K562 treated with DMSO at 1 percent for 12 hours (cell line): ENCODE results near the gene RNF151. TPM values are rescaled to one million over a fixed set of nuclear protein-coding genes. Genes with fewer than 3 reads are reported as not detected.

ENCODE experiments used
- total RNA-seq: library from RNA; unstranded; fragments of 300-600 nt; gene quantifications from 2 replicates; pipeline ENCODE4 v1.2.3, GENCODE V29; 2022; ENCODE audit not compliant: insufficient read depth

Gene RNF151, protein sequence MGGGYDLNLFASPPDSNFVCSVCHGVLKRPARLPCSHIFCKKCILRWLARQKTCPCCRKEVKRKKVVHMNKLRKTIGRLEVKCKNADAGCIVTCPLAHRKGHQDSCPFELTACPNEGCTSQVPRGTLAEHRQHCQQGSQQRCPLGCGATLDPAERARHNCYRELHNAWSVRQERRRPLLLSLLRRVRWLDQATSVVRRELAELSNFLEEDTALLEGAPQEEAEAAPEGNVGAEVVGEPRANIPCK
- 1.3 TPM in 1 of 2 replicates, not detected in the other for total RNA-seq

DNA sequence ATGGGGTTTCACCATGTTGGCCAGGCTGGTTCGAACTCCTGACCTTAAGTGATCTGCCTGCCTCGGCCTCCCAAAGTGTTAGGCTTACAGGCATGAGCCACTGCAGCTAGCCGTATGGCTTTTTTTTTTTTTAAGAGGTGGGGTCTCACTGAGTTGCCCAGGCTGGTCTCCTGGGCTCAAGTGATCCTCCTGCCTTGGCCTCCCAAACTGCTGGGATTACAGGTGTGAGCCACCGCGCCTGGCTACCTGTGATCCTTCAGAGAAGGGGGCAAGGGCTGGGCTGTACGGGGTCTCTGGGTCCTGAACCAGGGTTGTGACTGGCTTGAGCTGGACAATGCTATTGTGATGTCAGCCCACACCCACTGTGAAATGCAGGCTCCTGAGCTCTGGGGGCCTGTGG, at the start of gene RNF151:
Gene RNF151 (plus strand): TSS at position 397 of the 400 bp plus-strand sequence. CDS start 26 bp downstream, outside the sequence.

DNA sequence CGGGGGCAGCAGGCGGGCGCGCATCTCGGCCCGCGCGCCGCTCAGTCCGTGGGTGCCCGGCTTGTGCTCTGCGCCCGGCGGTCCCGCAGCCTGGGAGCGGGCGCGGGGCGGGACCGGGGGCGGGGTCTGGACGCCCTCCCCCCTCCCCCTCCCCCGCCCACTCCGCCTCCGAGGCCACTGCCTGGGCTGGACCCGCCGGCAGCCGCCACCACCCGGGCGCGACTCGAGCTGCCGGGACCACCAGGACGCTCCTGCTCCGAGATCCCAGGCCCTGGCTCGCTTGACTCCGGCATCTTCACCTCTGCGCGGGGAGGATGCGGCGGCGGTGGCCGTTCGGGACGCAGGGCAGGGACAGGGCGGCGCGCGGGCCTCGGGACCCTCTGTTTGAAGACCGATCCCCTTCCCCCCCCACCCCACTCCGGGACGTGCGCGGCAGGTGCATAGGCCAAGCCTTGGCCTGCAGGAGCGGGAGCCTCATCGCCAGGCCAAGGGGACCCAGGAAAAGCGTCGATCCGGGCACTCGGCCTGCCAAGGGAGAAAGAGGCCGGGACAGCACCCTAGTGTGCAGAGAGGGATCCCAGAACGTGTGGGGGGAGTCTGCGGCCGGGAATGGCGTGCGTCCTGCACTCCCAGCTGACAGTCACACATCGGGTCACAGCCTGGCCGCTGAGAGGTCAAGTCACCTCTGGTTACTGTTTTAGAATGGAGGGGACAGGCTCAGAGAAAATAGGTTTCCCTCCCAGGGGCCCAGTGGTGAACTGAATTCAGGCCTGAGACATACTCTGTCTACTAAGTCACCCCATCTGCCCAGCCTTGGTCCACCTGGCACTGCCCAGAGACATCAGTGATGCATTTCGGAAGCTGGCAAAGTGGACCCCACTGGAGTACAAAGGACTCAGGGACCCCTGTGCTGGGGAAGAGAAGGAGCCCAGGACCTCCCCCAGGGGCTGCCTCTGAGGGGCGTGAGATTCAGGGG, 48.0 kb upstream of the RNF151 start, which contains the start of gene HS3ST6:
Gene HS3ST6 (minus strand): TSS at position 65 of the 976 bp plus-strand sequence. CDS start 92 bp downstream, outside the sequence.

DNA sequence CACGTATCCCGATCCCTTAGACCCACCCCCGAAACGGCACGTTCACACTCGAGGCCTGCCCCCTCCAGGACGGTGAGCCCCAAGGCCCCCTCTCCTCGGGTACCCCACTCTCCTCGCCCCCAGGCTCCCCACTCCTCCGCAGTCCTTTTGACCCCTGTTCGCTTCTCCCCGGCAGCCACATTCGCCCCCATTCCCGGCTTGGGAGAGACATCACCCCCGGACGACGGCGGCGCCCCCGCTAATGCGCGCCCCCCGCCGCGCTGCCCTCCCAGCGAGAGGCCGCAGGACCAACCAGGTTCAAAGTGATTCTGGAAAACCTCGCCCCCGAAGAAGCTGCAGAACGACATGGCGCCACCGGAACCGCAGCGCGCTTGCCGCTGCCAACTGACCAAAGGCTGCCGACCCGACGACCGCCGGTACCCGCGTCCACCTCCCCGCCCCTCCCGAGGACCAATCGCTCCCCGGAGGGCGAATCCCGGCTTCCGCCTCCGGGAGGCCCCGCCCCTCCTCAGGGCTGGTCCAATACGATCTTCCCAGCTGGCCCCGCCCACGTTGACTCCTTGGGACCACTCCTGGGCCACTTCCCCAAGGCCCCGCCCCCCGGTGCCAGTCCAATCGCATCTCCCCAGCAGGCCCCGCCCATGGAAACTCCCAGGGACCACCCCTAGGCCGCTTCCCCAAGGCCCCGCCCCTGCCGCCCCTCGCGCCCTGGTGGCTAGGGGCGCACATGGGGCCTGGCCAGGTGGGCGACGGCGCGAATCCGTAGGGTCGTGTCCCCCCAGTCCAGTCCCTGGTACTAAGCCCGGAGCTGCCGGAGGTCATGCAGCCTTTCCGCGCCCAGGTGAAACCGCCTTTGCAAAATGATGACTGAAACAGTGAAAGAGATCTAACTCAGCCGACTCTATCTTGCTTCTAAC, 23.6 kb upstream of the RNF151 start, which contains the start of gene MSRB1:
Gene MSRB1 (minus strand): TSS at position 390 of the 917 bp plus-strand sequence. CDS start 43 bp downstream, at position 347.

DNA sequence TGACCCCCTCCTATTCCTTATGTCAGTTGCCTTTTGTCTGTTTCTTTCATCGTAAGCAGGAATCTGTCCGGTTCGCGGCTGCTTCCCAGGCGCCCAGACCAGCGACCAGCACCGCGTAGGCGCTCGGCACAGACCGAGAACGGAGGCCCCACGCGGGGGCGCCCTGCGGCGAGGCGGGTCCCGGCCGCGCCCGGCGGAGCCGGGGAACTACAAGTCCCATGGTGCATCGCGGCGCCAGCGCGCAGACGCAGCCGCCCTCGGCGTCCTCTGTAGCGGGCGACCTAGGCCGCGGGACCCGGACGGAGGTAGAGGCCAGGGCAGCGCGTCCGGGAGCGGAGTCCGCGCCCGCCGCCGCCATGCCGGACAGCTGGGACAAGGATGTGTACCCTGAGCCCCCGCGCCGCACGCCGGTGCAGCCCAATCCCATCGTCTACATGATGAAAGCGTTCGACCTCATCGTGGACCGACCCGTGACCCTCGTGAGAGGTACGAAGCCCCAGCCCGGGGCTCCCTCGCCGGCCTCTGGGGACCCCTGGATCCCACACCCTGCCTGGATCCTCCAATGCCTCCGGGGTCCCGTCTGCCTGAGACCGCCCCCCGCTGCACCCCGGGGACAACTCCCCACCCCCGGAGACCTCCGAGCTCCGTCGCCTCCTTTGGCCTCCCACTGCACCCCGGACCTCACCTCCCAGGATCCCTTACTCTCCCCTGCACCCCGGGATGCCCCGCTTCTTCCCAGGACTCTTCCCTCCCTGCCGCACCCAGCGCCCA, 7.2 kb upstream of the RNF151 start, which contains the start of gene NDUFB10:
Gene NDUFB10 (plus strand): TSS at position 270 of the 771 bp plus-strand sequence. CDS start 87 bp downstream, at position 357.

DNA sequence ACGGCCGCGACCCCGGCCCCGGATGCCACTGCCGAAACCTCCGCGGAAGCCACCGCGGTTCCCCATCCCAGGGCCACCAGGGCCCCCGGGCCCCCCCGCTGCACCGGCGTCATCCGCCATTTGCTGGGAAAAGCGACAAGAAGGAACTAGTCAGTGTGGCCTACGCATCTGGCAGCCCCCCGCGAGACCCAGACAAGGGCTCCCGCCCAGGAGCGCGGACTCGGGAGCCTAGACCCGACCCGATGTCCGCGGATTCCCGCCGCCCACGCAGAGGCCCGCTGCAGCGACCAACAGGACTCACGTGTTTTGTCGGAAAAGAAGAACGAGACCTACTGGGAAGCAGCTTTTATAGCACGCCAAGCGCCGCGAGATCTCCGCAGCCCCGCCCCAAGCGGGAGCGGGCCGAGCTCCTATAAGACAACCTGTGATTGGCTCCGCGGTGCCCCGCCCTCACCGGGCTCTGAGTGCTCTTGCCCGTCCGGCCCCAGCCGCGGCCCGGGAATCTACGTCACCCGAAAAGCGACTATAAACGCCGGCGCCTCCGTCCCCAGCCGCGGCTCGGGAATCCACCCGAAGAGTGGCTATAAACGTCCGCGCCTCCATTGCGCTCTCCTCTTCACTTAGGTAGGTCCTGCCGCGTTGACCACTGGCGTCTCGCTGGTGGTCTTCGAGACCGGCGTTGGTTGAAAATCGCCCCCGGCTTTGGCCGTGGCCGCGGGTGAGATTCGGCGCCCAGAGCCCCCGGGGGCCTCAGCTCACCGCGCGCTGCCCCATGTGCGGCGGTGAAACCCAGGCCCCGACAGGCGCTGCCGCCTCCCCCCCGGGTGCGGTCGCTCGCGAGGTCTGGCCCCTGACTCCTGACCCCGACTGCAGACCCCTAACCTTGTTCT, 1.9 kb upstream of the RNF151 start, which contains the start of gene RPS2:
Gene RPS2 (minus strand): TSS at position 321 of the 890 bp plus-strand sequence. CDS start 201 bp downstream, at position 120.

DNA sequence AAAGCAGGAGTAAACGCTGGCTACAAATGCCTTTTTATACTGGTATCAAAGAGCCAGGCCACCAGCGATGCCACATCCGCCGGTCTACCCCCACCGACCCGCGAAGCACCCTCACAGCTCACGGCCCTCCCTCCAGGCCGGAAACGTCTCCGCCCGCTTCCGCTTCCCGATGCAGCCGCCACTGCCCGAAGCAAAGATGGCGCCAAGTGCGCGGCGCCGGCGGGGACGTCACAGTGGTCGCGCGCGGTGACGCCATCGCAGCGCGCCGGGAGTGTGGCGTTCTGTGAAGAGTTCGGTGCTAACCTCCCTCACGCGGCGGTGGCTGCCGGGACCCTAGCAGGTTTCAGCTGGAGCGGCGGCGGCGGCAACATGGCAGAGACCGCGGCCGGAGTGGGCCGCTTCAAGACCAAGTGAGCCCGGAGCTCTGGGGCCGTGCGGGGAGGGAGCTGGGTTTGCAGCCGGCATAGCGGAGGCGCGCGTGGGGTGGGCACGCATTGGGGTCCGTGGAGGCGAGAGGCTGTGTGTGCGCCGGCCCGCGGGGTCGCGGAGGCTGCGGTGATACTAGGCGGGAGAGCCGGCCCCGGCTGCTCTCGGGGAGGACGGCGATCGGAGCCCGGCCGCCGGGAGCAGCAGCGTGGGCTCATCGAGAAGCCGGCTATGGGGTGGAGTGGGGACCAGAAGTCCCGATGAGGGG, 5.3 kb downstream of the RNF151 start, which contains the start of gene TBL3:
Gene TBL3 (plus strand): TSS at position 258 of the 694 bp plus-strand sequence. CDS start 112 bp downstream, at position 370.

DNA sequence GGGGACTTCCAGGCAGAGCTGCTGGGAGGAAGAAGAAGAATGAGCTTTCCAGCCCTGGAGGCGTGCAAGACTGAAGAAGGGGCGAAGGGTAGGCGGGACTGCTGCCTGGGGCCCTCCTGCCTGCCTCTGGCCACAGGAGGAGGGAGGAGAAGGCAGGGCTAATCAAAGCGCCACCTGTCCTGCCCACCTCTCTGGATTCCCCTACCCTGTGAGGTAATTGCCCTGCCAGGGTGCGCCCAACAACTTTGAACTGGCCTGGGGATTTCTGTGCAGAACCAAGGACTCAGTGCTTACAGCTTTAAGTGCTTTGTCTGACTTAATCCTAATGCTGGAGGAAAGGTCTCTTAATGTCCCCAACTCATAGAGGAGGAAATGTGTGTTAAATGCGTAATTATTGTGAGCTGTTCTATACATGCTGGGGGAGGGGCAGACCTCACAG, 14.8 kb downstream of the RNF151 start, which contains the start of gene NOXO1:
Gene NOXO1 (minus strand): TSS at position 72 of the 439 bp plus-strand sequence. CDS start 290 bp downstream, outside the sequence.

DNA sequence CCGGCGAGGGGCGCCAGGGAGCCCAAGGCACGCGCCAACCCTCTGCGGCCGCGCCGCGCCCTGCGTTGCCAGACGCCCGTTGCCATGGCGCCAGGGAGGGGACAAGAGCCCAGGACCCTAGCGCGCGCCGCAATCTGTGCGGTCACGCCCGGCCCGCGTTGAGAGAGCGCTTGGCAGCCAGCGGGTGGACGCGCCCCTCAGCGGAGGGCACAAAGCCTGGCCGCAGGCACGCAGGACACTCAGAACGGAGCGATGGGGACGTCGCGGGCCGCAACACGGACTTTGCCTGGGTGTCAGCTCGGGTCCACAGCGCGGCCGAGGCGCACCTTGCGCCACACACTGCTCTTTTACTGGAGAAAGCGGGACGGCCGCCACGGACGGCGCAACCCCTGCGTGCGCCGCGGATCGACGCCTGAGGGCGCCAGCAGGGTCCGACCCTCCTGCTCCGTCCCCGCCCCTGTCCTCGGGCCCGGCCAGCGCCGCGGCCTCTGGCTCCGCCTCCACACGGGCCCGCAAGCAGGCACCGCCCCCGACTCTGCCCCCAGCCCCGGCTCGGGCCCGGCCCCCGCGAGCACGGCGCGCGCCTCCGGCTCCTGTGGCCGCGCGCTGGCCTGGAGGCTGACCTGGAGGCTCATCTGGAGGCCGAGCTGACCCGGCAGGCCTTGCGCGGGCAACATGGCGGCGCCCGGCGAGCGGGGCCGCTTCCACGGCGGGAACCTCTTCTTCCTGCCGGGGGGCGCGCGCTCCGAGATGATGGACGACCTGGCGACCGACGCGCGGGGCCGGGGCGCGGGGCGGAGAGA, 17.1 kb downstream of the RNF151 start, which contains the start of gene GFER:
Gene GFER (plus strand): TSS at position 650 of the 803 bp plus-strand sequence. CDS start 26 bp downstream, at position 676.

DNA sequence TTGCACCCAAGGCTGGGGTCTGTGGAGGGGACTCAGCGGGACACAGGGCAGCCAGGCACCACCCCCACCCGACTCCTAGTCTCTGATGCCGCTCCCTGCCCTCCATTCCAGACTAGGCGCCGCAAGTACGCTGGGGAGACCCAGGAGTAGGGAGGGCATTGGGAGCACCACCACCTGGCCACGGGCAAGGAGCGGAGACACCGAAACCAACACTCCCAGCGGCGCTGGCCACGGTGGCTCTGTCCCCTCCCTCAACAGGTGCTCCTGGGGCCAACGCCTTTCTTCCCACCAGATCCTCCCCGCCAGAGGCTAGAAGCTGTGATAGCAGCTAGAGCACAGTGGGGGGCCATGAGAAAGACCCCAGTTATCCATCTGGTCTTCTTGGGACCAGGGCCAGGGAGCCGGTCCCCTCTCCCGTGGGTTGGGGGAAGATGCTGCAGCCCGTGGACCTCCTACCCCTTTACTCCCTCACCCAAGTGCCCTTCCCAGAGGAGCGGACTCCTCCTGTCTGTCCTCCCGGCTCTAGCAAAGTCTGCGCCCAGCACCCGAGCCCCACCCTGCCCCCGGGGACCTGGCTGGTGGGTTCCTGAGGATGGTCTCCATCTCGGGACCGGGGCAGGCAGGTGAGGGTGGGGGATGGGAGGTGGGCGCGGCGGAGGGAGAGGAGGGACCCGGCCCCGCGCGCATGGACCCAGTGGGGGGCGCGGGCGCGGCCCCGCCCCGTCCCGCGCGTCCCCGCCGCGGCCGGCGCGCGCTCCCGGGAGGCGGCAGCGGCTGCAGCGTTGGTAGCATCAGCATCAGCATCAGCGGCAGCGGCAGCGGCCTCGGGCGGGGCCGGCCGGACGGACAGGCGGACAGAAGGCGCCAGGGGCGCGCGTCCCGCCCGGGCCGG, 22.8 kb downstream of the RNF151 start, which contains the start of gene SYNGR3:
Gene SYNGR3 (plus strand): TSS at position 762 of the 892 bp plus-strand sequence. CDS start 133 bp downstream, outside the sequence.

DNA sequence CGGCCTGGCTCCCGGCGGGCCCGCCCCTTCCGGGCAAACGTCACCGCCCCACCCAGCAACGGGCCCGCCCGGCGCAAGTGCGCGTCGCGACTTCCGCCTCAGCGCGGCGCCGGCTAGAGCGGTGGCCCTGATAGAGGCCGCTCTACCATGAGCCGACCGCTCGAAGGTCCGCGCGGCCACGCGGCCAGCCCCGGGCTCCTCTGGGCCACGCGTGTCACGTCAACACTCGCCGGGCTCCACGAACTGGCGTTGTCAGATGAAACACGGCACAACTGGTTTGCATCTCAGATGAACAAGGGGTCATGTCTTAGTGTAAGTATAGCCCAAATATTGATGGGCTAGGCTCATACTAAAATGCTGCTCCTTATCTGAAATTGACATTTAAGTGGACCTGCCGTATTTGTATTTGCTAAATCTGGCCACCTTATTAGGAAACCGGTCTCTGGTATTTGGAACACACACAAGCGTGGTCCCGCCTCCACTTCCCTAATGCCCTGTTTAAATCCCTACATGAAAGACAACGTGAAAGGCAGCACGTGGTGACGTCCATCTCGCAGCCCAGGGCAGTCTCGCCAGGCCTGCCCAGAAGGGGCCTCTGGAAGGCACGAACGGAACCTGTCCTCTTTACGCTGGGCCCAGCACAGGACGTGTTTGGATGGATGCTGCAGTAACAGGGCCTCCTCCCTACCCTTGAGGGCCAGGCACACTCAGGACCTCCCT, 43.3 kb downstream of the RNF151 start, which contains the start of gene ZNF598:
Gene ZNF598 (minus strand): TSS at position 31 of the 720 bp plus-strand sequence.

Other genes with a start within 250 kb of the RNF151 start
- 55.4 and 83.8 TPM in 2 replicates for gene NME3, start 195.3 kb upstream of the RNF151 start, total RNA-seq
- 3.5 and 11.1 TPM in 2 replicates for gene EME2, start 194.0 kb upstream of the RNF151 start, total RNA-seq
- 170 and 217 TPM in 2 replicates for gene MRPS34, start 193.7 kb upstream of the RNF151 start, total RNA-seq
- 80.4 and 89.8 TPM in 2 replicates for gene SPSB3, start 184.3 kb upstream of the RNF151 start, total RNA-seq
- 119 and 185 TPM in 2 replicates for gene NUBP2, start 183.9 kb upstream of the RNF151 start, total RNA-seq
- 0.51 TPM in 1 of 2 replicates, not detected in the other for gene IGFALS, start 173.2 kb upstream of the RNF151 start, total RNA-seq
- gene HAGH, start 140.0 kb upstream of the RNF151 start, total RNA-seq, result 87.9 and 95.5 TPM in 2 replicates
- 22.3 and 24.5 TPM in 2 replicates for gene FAHD1, start 139.7 kb upstream of the RNF151 start, total RNA-seq
- gene MEIOB, start 94.7 kb upstream of the RNF151 start, total RNA-seq, result 35.2 and 61.4 TPM in 2 replicates
- gene HS3ST6, start 48.4 kb upstream of the RNF151 start, total RNA-seq, result not detected in 2 replicates
- 142 and 157 TPM in 2 replicates for gene MSRB1, start 23.7 kb upstream of the RNF151 start, total RNA-seq
- gene RPL3L, start 12.2 kb upstream of the RNF151 start, total RNA-seq, result not detected in 2 replicates
- gene NDUFB10, start 7.3 kb upstream of the RNF151 start, total RNA-seq, result 209 and 233 TPM in 2 replicates
- gene RPS2, start 2.0 kb upstream of the RNF151 start, total RNA-seq, result 6,317 and 9,099 TPM in 2 replicates
- gene TBL3, start 5.2 kb downstream of the RNF151 start, total RNA-seq, result 37.2 and 53.2 TPM in 2 replicates
- gene NOXO1, start 14.6 kb downstream of the RNF151 start, total RNA-seq, result 0.89 TPM in 1 of 2 replicates, not detected in the other
- gene GFER, start 17.3 kb downstream of the RNF151 start, total RNA-seq, result 46.5 and 60.5 TPM in 2 replicates
- 24.1 and 36.4 TPM in 2 replicates for gene SYNGR3, start 23.1 kb downstream of the RNF151 start, total RNA-seq
- gene ZNF598, start 43.0 kb downstream of the RNF151 start, total RNA-seq, result 71.6 and 98.5 TPM in 2 replicates
- gene NPW, start 52.9 kb downstream of the RNF151 start, total RNA-seq, result 1.8 and 4.4 TPM in 2 replicates
- gene NHERF2, start 60.0 kb downstream of the RNF151 start, total RNA-seq, result 16.0 and 31.4 TPM in 2 replicates
- gene NTHL1, start 81.0 kb downstream of the RNF151 start, total RNA-seq, result 17.7 and 38.6 TPM in 2 replicates
- gene TSC2, start 81.1 kb downstream of the RNF151 start, total RNA-seq, result 37.3 and 67.9 TPM in 2 replicates
- gene PKD1, start 169.0 kb downstream of the RNF151 start, total RNA-seq, result 55.0 and 106 TPM in 2 replicates
- 1.5 and 6.2 TPM in 2 replicates for gene RAB26, start 181.8 kb downstream of the RNF151 start, total RNA-seq
- 69.7 and 97.4 TPM in 2 replicates for gene TRAF7, start 188.9 kb downstream of the RNF151 start, total RNA-seq
- gene CASKIN1, start 229.7 kb downstream of the RNF151 start, total RNA-seq, result 1.6 and 3.2 TPM in 2 replicates
- 57.4 and 63.7 TPM in 2 replicates for gene MLST8, start 238.6 kb downstream of the RNF151 start, total RNA-seq
- gene BRICD5, start 244.0 kb downstream of the RNF151 start, total RNA-seq, result 10.4 and 37.8 TPM in 2 replicates
- 60.1 and 77.5 TPM in 2 replicates for gene PGP, start 248.0 kb downstream of the RNF151 start, total RNA-seq